Measurements from ENCODE around the gene ORAI3. TPM values are rescaled to one million over a fixed set of nuclear protein-coding genes. Genes with fewer than 3 reads are reported as not detected.

ORAI3 gene
- total RNA-seq, 1 experiment from 2014 or later: 5.7 TPM

GRCh38 chr16:30953111-30953510 lies 4.2 kb downstream of the ORAI3 start:
- Histone ChIP-seq H3K4me2 (ENCODE audit: low read length) (no peak overlapping the region), H3F3A (ENCODE audit: low read length, unreplicated experiment) (no peaks in the 10 kb centered on the region), H4K20me1 (ENCODE audit: low read length) (no peaks in the 10 kb centered on the region), H3K79me2 (ENCODE audit: low read length) (no peaks in the 10 kb centered on the region), H3K9me3 (ENCODE audit: low read length) (no peaks in the 10 kb centered on the region), H3K4me1 (ENCODE audit: insufficient read depth, low read length) (peaks cover 8% of the 10 kb centered on the region), H3K27ac (ENCODE audit: low read length) (no peak overlapping the region), H3K9me2 (replicated peaks; ENCODE audit: low read length) (no peaks in the 10 kb centered on the region), H3K27me3 (ENCODE audit: low read length) (no peaks in the 10 kb centered on the region), H3K36me3 (ENCODE audit: low read depth, low read length) (no peaks in the 10 kb centered on the region; the same call in 1 of the 2 replicates), H3K4me3 (ENCODE audit: low read length) (no peak overlapping the region), H3K9ac (ENCODE audit: low read length) (no peak overlapping the region), H2AFZ (ENCODE audit: low read length) (no peak overlapping the region)
- POLR2A ChIA-PET (ENCODE audit: unreplicated experiment): no interaction called here
- CTCF ChIA-PET: no interaction called here
- intact Hi-C loops (cut with micrococcal nuclease): no loop called here
- ATAC-seq: no peak
- DNase-seq: no peak
- no TSS peak for BruUV-seq (replicated peaks)
- TF ChIP-seq CTCF (conservative IDR thresholded peaks at IDR 0.05; ENCODE audit: low read depth, low read length) (no peak), EZH2 (IDR thresholded peaks at IDR 0.05; ENCODE audit: low read length, unreplicated experiment) (no peak), EZH2phosphoT487 (IDR thresholded peaks at IDR 0.05; ENCODE audit: borderline replicate concordance, low read length) (no peak)

GRCh38 chr16:30953511-30954124 lies 4.8 kb downstream of the ORAI3 start:
- peak; percentile 63 for TF ChIP-seq CTCF (conservative IDR thresholded peaks at IDR 0.05; ENCODE audit: low read depth, low read length)
- no peak for TF ChIP-seq EZH2 (IDR thresholded peaks at IDR 0.05; ENCODE audit: low read length, unreplicated experiment)
- Histone ChIP-seq H2AFZ (ENCODE audit: low read length) (no peak overlapping the region), H3K4me3 (ENCODE audit: low read length) (no peak overlapping the region), H3K9me2 (replicated peaks; ENCODE audit: low read length) (no peaks in the 10 kb centered on the region), H3K4me2 (ENCODE audit: low read length) (no peak overlapping the region), H3K4me1 (ENCODE audit: insufficient read depth, low read length) (peaks cover 8% of the 10 kb centered on the region), H3K9me3 (ENCODE audit: low read length) (no peaks in the 10 kb centered on the region), H3K27ac (ENCODE audit: low read length) (no peak overlapping the region), H3F3A (ENCODE audit: low read length, unreplicated experiment) (no peaks in the 10 kb centered on the region), H3K79me2 (ENCODE audit: low read length) (peaks cover 3% of the 10 kb centered on the region), H3K36me3 (ENCODE audit: low read depth, low read length) (no peaks in the 10 kb centered on the region; the same call in 1 of the 2 replicates), H3K27me3 (ENCODE audit: low read length) (no peaks in the 10 kb centered on the region), H3K9ac (ENCODE audit: low read length) (no peak overlapping the region), H4K20me1 (ENCODE audit: low read length) (no peaks in the 10 kb centered on the region)
- ATAC-seq: no peak
- intact Hi-C loops (cut with micrococcal nuclease): no loop called here
- peak; percentile 50 for DNase-seq
- ChIA-PET POLR2A (ENCODE audit: unreplicated experiment) (no interaction called here), CTCF (interaction anchor here (0.9 kb wide), 1 partner anchor 12 kb away, joined by 3 read pairs; no protein-coding TSS in a partner anchor)
- BruUV-seq (replicated peaks): no TSS peak

GRCh38 chr16:30954993-30955392 lies 6.1 kb downstream of the ORAI3 start:
- H3K4me2 ChIP-seq (ENCODE audit: low read length): no peak overlapping the region
- H3K27me3 ChIP-seq (ENCODE audit: low read length): no peaks in the 10 kb centered on the region
- H4K20me1 ChIP-seq (ENCODE audit: low read length): no peaks in the 10 kb centered on the region
- no peaks in the 10 kb centered on the region for H3K9me3 ChIP-seq (ENCODE audit: low read length)
- peaks cover 9% of the 10 kb centered on the region for H3K4me1 ChIP-seq (ENCODE audit: insufficient read depth, low read length)
- POLR2A ChIA-PET (ENCODE audit: unreplicated experiment): interaction anchor here (0.6 kb wide), 1 partner anchor 398 kb away, joined by 3 read pairs; no protein-coding TSS in a partner anchor
- H3F3A ChIP-seq (ENCODE audit: low read length, unreplicated experiment): no peaks in the 10 kb centered on the region
- H3K27ac ChIP-seq (ENCODE audit: low read length): no peak overlapping the region
- H3K36me3 ChIP-seq (ENCODE audit: low read depth, low read length): peaks cover 8% of the 10 kb centered on the region
- DNase-seq (no peak), ATAC-seq (no peak)
- H3K4me3 ChIP-seq (ENCODE audit: low read length): no peak overlapping the region
- no peaks in the 10 kb centered on the region for H3K9me2 ChIP-seq (replicated peaks; ENCODE audit: low read length)
- TF ChIP-seq EZH2 (IDR thresholded peaks at IDR 0.05; ENCODE audit: low read length, unreplicated experiment): no peak
- TF ChIP-seq EZH2phosphoT487 (IDR thresholded peaks at IDR 0.05; ENCODE audit: borderline replicate concordance, low read length): no peak
- TF ChIP-seq CTCF (conservative IDR thresholded peaks at IDR 0.05; ENCODE audit: low read depth, low read length): no peak
- peaks cover 16% of the 10 kb centered on the region for H3K79me2 ChIP-seq (ENCODE audit: low read length)
- intact Hi-C loops (cut with micrococcal nuclease): no loop called here
- CTCF ChIA-PET: interaction anchor here (0.9 kb wide), 1 partner anchor 13 kb away, joined by 3 read pairs; no protein-coding TSS in a partner anchor
- H2AFZ ChIP-seq (ENCODE audit: low read length): no peak overlapping the region
- BruUV-seq (replicated peaks): no TSS peak
- no peak overlapping the region for H3K9ac ChIP-seq (ENCODE audit: low read length)
